ENCODE measurements around the gene ATRX.
"Not testable (repeated sequence)": the region's sequence is repeated elsewhere in the genome, so short reads cannot be mapped to it uniquely, and the experiment has no call there.

Gene ATRX

DNA sequence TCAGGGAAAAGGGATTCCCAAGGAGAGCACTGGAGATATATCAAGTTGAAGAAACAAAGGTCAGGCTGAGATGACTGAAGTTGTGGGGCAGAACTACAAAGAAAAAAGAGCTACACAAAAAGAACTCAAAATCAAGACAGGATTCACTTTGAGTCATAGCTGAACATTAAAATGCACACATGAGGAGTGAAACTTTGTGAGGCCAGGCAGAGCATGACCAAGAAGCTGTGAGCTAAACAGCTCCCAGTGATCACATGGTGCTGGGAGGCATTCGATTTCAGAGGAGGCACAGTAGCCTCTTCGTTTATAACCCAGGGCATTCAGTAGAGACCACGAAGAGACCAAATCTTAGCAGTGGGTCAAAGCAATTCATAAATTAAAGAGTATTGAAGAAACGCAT, 145.3 kb downstream of the ATRX start:
- no peak overlapping the region for H3K4me3 ChIP-seq (ENCODE audit: low read depth, low read length)

DNA sequence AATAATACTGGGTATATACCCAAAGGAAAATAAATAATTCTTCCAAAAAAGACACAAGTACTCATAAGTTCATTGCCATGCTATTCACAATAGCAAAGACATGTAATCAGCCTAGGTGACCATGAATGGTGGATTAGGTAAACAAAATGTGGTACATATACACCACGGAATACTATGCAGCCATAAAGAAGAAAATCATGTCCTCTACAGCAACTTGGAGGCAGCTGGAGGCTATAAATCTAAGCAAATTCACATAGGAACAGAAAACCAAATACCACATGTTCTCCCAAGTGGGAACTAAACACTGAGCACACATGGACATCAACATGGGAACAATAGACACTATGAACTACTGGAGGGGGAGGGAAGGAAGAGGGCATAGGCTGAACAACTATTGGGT, 146.2 kb downstream of the ATRX start:
- no peak for DNase-seq (ENCODE audit: low read depth)

More for the DNA sequence above, 145.3 kb downstream of the ATRX start:
- no peak for DNase-seq (ENCODE audit: low read depth)

DNA sequence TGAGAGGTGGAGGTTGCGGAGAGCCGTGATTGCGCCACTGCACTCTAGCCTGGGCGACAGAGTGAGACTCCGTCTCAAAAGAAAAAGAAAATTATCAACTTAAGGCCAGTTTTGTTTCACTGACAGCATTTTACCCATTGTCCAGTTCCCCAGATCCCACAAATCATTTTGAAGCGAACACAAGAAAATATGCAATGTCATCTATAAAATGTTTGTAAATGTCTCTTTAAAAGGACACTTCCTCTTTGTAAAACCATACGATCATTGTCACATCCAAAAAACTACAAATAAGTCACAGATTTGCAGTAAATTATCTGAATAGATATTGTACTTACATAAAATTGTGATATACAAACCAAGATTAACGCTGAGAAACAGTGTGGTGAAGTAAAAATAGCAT, 147.6 kb downstream of the ATRX start:
- no peak overlapping the region for H3K4me3 ChIP-seq (ENCODE audit: low read depth, low read length)
- DNase-seq (ENCODE audit: low read depth), result no peak

More for the DNA sequence above, 146.2 kb downstream of the ATRX start:
- H3K4me3 ChIP-seq (ENCODE audit: low read depth, low read length), result no peak overlapping the region

DNA sequence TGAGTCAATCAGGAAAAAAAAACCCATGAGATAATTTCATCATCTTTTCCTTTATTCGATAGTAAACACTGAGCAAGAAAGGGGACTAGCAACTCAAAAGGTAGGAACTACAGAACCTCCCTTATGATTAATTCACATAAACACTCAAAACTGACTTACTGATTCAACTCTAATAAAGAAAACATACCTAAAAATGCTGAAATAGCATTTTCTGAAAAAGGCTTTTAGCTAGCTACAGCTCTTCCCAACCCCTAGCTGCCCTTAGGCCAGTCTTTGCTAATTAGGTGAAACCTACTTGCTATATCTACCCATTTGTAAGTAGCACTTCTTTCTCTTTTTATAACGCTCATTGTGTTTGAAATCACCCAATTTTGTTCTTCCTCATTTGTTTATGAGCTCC, 150.6 kb downstream of the ATRX start:
- H3K4me3 ChIP-seq (ENCODE audit: low read depth, low read length), result no peak overlapping the region
- DNase-seq (ENCODE audit: low read depth), result no peak

DNA sequence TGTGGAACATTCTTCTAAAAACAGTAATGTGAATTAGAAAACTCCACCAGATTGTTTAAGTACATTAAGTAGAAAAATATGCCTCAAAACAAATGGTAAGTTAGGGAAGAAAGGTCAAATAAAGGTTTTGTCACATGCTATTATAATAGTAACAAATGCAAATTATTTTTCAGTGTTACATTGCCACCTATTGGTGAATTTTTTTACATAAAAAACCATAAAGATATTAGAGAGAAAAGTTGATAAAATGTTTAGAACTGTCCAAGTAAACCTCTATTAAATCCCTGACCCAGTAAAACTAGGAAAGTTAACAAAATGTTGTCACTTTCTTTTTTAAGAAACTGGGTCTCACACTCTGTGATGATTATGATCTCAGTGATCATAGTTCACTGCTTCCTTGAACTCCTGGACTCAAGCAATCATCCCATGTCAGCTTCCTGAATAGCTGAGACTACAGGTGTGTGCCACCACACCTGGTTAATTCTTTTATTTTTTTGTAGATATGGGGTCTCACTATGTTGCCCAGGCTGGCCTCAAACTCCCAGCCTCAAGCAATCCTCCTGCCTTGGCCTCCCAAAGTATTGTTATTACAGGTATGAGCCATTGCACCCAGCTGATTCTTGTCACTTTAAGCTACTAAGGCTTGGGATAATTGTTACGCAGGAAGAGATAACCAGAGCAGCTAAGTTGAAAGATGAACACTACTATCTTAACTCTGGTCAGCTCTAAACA, 157.6 kb downstream of the ATRX start:
- DNase-seq (ENCODE audit: low read depth), result no peak

DNA sequence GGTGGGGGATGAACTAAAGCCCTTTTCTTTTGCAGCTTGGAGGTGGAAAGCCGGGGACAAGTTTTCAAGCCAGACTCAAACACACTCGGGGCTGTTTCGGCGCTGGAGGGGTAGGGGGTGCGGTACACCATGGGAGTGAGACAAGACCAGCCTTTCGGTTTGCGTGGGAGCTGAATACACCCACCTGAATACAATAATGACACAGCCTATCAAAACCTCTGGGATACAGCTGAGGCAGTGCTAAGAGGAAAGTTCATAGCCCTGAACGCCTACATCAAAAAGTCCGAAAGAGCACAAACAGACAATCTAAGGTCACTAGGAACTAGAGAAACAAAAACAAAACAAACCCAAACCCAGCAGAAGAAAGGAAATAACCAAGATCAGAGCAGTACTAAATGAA, 163.3 kb downstream of the ATRX start:
- DNase-seq (ENCODE audit: low read depth), result no peak
- no peak overlapping the region for H3K4me3 ChIP-seq (ENCODE audit: low read depth, low read length)

More for the DNA sequence above, 157.6 kb downstream of the ATRX start:
- no peak overlapping the region for H3K4me3 ChIP-seq (ENCODE audit: low read depth, low read length)

DNA sequence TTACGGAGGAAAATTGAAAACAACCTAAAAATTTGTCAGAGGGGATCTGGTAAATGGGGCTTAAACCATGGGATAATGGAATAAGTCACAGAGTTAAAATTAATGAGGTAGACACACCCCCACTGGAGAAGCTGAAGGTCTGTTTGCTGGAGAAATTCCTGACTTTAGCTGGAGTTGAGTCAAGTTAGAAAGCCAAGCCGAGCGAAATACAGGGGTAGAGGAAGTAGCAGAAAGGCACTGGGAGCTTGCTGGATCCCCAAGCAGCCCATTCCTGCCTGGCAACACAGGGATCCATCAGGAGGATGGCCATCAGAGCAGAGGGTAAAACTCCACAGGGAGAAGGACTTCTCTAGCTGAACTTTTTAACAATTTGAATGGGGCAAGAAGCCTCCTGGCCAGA, 163.8 kb downstream of the ATRX start:
- no peak overlapping the region for H3K4me3 ChIP-seq (ENCODE audit: low read depth, low read length)
- DNase-seq (ENCODE audit: low read depth), result no peak

DNA sequence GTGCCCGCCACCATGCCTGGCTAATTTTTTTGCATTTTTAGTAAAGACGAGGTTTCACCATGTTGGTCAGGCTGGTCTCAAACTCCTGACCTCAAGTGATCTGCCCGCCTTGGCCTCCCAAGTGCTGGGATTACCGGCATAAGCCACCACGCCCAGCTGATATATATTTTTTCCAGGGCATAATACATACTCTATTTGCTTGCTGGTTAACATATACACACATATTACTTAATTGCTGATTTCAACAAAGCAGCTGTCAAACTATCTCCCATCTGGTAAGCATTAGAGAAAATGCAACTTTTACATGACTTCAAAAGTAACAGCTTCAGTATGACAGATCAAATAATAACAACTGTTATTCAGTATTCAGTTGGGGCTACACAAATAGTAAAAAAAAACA, 164.6 kb downstream of the ATRX start:
- not testable (repeated sequence) for H3K4me3 ChIP-seq (ENCODE audit: low read depth, low read length); DNase-seq (ENCODE audit: low read depth)

DNA sequence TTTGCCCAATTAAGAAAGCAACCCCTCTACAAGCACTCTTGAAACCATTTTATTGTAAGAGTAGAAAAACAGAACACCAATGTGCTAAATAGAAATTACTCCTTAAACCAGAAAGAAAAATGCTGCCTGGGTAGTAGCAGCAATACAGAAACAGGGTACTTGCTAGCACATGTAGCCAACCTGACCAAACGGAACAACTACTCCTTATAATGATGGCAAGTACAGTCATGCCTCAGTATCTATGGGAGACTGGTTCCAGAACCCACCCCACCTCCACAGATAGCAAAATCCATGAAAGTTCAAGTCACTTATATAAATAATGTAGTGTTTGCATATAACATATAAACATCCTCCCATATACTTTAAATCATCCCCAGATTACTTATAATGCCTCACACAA, 168.8 kb downstream of the ATRX start:
- DNase-seq (ENCODE audit: low read depth), result no peak
- no peak overlapping the region for H3K4me3 ChIP-seq (ENCODE audit: low read depth, low read length)

DNA sequence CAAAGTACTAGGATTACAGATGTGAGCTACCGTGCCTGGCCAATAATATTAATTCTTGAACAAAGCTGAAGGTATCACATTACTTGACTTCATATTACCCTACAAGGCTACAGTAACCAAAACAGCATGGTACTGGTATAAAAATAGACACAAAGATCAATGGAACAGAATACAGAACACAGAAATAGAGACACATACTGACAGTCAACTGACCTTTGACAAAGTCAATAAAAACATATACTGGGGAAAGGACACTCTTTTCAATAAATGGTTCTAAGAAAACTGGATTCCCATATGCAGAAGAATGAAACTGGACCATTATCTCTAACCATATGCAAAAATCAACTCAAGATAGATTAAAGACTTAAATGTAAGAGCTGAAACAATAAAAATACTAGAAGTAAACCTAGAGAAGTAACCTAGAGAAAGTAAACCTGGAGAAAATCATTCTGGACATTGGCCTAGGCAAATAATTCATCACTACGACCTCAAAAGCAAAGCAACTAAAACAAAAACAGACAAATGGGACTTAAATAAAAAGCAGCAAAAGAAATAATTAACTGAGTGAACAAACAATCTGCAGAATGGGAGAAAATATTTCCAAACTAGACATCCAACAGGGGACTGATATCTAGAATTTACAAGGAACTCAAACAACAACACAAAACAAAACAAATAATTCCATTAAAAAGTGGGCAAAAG, 182.2 kb downstream of the ATRX start:
- no peak for DNase-seq (ENCODE audit: low read depth)
- H3K4me3 ChIP-seq (ENCODE audit: low read depth, low read length), result no peak overlapping the region

DNA sequence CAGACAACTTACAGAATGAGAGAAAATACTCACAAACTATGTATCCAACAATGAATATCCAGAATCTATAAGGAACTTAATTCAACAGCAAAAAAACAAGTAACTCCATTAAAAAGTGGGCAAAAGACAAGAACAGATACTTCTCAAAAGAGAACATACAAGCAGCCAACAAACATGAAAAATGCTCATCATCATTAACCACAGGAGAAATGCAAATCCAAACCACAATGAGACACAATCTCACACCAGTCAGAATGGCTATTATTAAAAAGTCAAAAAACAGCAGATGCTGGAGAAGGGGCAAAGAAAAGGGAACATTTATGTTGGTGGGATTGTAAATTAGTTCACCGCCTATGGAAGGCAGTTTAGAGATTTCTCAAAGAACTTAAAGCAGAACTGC, 188.5 kb downstream of the ATRX start:
- DNase-seq (ENCODE audit: low read depth), result no peak

DNA sequence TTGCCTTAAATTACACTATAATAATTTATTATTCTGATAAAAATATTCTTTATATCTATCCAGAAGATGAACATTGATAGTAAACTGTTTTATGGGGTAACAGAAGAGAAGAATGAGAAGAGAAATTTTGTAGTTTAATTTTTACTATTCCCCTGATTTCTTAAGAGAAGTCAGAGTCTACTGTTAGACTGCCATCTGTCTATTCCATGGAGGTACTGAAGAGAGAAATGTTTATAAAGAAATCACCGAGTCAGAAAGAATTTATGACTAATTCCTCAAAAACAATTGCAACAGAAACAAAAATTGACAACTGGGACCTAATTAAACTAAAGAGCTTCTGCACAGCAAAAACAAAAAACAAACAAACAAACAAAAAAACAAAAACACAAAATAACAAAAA, 188.9 kb downstream of the ATRX start:
- no peak for DNase-seq (ENCODE audit: low read depth)
- H3K4me3 ChIP-seq (ENCODE audit: low read depth, low read length), result no peak overlapping the region

More for the DNA sequence above, 188.5 kb downstream of the ATRX start:
- no peak overlapping the region for H3K4me3 ChIP-seq (ENCODE audit: low read depth, low read length)

DNA sequence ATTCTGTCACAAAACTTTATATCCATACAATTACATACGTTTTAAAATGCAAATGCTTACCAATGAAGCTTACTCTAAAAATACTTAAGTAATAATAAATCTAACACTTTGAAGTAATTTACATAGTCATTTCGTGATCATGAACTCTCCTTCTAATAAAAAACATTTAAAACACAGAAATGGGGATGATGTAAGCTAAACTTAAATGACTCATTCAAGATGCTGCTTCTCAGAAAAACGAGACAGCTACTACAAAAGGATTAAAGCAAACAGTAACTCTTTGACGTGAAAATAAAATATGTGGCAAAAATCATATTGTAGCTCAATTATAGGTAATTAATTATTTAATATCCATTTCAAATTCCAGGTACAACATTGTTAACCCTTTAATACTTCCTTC, 190.2 kb downstream of the ATRX start:
- no peak overlapping the region for H3K4me3 ChIP-seq (ENCODE audit: low read depth, low read length)
- no peak for DNase-seq (ENCODE audit: low read depth)

DNA sequence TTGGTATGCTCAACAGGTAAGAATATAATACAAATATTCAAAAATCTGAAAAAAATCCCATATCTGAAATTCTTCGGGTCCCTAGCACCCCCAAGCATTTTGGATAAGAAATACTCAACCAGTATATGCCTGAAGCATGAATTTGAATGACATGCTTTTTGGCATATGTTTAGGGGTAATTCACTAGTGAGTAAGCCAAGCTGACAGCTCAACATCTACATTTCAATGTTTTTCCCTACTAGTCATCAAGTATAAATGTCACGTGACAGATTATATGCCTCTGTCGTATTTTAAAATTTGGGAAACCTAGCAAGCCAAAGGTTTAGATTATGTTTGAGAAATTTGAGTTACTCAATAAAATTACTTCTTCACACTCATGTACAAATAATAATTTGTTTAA, 213.7 kb downstream of the ATRX start:
- no peak for DNase-seq (ENCODE audit: low read depth)
- no peak overlapping the region for H3K4me3 ChIP-seq (ENCODE audit: low read depth, low read length)

DNA sequence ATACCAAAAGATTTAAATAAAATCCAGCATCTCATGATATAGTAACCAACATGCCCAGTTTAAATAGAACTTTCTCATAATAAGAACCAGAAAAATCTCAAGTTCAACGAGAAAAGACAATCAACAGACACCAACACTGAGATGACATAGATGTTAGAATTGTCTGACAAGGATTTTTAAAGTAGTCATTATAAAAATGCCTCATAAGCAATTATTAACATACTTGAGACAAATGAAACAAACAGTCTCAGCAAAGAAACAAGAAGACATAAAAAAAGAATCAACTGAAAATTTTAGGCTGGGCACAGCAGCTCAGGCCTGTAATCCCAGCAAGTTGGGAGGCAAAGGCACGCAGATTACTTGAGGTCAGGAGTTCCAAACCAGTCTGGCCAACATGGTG, 220.7 kb downstream of the ATRX start:
- DNase-seq (ENCODE audit: low read depth), result no peak
- no peak overlapping the region for H3K4me3 ChIP-seq (ENCODE audit: low read depth, low read length)

DNA sequence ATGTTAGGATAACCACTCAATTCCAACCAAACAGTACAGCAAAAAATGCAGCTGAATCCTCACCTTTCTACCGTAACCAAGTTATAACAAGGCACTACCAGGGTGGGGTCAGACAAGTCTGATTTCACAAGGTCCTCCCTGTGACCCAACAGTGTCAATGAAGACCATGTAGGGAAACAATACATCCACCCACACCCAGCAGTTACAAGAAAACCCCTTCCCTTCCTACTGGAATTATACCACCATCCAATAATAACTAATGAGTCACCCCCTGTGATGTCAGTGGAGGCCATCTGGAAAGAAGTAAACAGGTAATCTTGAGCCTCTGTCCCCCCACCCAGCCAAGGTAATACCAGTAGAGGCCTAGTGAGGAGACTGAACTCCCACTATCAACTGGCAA, 221.2 kb downstream of the ATRX start:
- no peak overlapping the region for H3K4me3 ChIP-seq (ENCODE audit: low read depth, low read length)
- no peak for DNase-seq (ENCODE audit: low read depth)

DNA sequence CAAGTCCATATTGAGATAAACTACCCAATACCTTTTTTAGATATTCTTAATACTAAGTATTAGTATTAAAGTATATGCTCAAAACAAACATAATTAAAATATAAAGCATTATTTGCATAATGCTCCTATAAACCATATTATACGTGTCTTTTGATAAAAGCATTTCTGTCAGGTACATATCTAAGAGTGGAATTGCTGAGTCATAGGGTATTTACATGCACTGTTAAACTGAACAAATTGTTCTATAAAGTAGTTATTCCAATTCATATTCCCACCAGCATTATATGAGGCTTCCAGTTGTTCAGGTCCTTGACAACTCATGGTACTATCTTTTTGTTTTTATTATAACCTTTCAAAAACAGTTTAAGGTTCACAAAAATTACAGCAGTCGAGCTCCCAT, 224.6 kb downstream of the ATRX start:
- DNase-seq (ENCODE audit: low read depth), result no peak
- no peak overlapping the region for H3K4me3 ChIP-seq (ENCODE audit: low read depth, low read length)

DNA sequence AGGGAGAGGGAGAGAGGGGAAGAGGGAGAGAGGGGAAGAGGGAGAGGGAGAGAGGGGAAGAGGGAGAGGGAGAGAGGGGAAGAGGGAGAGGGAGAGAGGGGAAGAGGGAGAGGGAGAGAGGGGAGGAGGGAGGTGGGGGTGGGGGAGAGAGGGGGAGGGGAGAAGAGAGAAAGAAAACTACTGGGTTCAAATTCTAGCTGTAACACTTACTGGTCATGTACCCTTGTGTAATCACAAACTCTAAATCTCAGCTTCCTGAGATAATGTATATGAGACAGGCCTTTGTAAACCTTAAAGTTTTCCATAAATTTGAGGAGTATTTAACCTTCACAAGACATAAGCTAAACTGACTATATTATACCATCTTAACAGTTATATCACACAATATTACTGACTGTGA, 229.7 kb downstream of the ATRX start:
- H3K4me3 ChIP-seq (ENCODE audit: low read depth, low read length), result no peak overlapping the region
- no peak for DNase-seq (ENCODE audit: low read depth)

DNA sequence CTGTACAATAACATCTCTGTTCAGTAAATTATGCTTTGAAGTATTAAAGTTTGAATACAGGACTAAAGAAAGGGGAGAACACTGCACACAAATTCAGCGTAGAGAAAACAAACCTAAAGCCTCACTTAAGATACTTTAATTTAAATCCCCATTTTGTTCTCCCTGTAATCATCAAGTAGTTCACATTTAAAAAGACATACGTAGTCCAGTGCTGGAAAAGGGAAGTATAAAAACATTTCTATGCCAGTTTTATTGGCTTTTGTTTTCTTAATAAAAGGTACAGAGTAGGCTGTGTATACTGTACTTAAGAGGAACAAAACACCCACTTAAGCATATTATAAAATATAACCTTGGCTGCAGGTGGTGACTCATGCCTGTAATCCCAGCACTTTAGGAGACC, 237.3 kb downstream of the ATRX start:
- H3K4me3 ChIP-seq (ENCODE audit: low read depth, low read length), result no peak overlapping the region
- no peak for DNase-seq (ENCODE audit: low read depth)

DNA sequence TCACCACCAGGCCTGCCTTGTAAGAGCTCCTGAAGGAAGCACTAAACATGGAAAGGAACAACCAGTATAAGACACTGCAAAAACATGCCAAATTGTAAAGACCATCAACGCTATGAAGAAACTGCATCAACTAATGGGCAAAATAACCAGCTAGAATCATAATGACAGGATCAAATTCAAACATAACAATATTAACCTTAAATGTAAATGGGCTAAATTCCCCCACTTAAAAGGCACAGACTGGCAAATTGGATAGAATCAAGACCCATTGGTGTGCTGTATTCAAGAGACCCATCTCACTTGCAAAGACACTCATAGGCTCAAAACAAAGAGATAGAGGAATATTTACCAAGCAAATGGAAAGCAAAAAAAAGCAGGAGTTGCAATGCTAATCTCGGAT, 246.2 kb downstream of the ATRX start:
- not testable (repeated sequence) for H3K4me3 ChIP-seq (ENCODE audit: low read depth, low read length); DNase-seq (ENCODE audit: low read depth)

DNA sequence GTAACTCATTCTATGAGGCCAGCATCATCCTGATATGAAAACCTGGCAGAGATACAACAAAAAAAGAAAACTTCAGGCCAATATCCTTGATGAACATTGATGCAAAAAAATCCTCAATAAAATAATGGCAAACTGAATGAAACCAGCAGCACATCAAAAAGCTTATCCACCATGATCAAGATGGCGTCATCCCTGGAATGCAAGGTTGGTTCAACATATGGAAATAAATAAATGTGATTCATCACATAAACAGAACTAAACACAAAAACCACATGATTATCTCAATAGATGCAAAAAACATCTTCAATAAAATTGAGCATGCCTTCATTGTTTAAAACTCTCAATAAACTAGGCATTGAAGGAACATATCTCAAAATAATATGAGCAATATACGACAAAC, 254.8 kb downstream of the ATRX start:
- not testable (repeated sequence) for DNase-seq (ENCODE audit: low read depth)

More for the DNA sequence above, 254.8 kb downstream of the ATRX start:
- H3K4me3 ChIP-seq (ENCODE audit: low read depth, low read length), result not testable (repeated sequence)
